Kidney epithelial cell (primary cell): ENCODE results near the gene TTLL7. TPM values are rescaled to one million over a fixed set of nuclear protein-coding genes. Genes with fewer than 3 reads are reported as not detected.

Source experiments
- DNase-seq: peaks from one replicate; pipeline ENCODE4 v3.0.0-alpha.2; 2010; ENCODE audit warnings: low read depth
- H3K27me3 ChIP-seq: 2 replicates; pipeline ENCODE4 v1.6.0; 2011; ENCODE audit warnings: low read length; ENCODE audit not compliant: control insufficient read depth, insufficient read depth
- H3K36me3 ChIP-seq: 2 replicates; pipeline ENCODE4 v1.5.1; 2011; ENCODE audit warnings: low read length; ENCODE audit not compliant: control insufficient read depth, insufficient read depth
- H3K4me3 ChIP-seq: 2 replicates; pipeline ENCODE4 v1.5.1; 2011; ENCODE audit warnings: low read depth, mild to moderate bottlenecking, control low read depth, low read length
- CTCF ChIP-seq: IDR thresholded peaks from 2 replicates; pipeline ENCODE4 v1.5.1; 2011; ENCODE audit warnings: mild to moderate bottlenecking, moderate library complexity, low read length, control low read depth, inconsistent platforms; ENCODE audit not compliant: insufficient read depth, poor library complexity, severe bottlenecking
- total RNA-seq: library from RNA; depleted of rRNA; stranded (reverse); fragments of >200 nt; gene quantifications from 2 replicates; pipeline ENCODE4 v1.2.3, GENCODE V29; 2015

The TTLL7 gene
- total RNA-seq, 1 donor from 2014 or later: 4.4 TPM

- DNase-seq: no peak
- no peak overlapping the region for H3K4me3 ChIP-seq
- H3K36me3 ChIP-seq: no peaks in the 10 kb centered on the region
- no peak for TF ChIP-seq CTCF
- no peaks in the 10 kb centered on the region for H3K27me3 ChIP-seq
Observed at GRCh38 chr1:83827741-83828140, 171.2 kb downstream of the TTLL7 start.

DNA sequence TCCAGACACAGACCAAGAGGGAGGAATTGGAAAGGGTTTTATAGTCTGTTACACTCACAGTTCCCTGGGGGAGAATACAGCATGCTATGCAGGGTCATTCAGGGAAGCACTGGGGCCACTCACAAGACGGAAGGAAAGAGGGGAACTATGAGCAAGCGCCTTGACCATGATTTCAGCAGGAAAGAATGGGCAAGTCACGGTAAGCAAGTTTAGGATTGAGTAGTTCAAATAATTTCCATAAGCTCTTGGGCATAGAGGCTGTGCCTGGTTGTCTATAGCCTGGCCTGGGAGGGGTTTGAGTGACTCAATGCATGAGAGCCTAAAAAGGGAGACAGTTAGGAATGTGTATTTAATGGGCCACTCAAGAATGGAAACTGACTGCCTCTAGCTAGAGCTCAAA is 176.7 kb downstream of the TTLL7 start:
- H3K36me3 ChIP-seq: no peaks in the 10 kb centered on the region
- TF ChIP-seq CTCF: no peak
- no peak overlapping the region for H3K4me3 ChIP-seq
- no peak for DNase-seq
- H3K27me3 ChIP-seq: no peaks in the 10 kb centered on the region

DNA sequence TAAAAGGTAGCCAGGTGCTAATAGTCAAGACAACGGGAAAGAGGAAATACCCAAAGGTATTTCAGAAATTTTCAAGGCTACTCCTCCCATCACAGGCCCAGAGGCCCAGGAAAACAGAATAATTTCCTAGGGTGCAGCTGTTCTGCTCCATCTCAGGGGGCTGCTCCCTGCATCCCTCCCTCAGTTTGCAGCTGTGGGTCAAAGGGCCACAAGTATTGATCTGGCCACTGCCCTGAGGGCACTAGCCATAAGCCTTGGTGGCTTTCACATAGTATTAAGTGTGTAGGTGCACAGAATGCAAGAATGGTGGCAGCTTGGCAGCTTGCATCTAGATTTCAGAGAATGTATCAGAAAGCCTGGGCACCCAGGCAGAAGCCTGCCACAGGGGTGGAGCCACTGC is 179.5 kb downstream of the TTLL7 start:
- no peaks in the 10 kb centered on the region for H3K27me3 ChIP-seq
- H3K36me3 ChIP-seq: no peaks in the 10 kb centered on the region
- no peak for DNase-seq
- H3K4me3 ChIP-seq: no peak overlapping the region
- no peak for TF ChIP-seq CTCF

DNA sequence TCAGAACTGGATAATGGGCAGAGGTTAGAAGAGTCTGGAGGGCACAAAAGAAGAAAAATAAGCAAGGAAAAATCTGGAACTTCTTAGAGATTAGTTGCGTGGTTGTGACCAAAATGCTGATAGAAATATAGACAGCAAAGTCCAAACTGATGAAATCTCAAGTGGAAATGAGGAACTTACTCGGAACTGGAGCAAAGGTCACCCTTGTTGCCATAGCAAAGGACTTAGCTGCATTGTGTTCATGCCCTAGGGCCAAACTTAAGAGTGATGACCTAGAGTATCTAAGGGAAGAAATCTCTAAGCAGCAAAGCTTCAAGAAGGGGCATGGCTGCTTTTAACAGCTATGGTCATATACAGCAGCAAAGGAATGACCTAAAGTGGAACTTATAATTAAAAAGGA is 180.0 kb downstream of the TTLL7 start:
- H3K4me3 ChIP-seq: no peak overlapping the region
- no peaks in the 10 kb centered on the region for H3K27me3 ChIP-seq
- no peak for DNase-seq
- no peaks in the 10 kb centered on the region for H3K36me3 ChIP-seq
- TF ChIP-seq CTCF: no peak

- no peaks in the 10 kb centered on the region for H3K36me3 ChIP-seq
- DNase-seq: no peak
- TF ChIP-seq CTCF: no peak
- no peak overlapping the region for H3K4me3 ChIP-seq
- no peaks in the 10 kb centered on the region for H3K27me3 ChIP-seq
Observed at GRCh38 chr1:83816836-83817235, 182.1 kb downstream of the TTLL7 start.

DNA sequence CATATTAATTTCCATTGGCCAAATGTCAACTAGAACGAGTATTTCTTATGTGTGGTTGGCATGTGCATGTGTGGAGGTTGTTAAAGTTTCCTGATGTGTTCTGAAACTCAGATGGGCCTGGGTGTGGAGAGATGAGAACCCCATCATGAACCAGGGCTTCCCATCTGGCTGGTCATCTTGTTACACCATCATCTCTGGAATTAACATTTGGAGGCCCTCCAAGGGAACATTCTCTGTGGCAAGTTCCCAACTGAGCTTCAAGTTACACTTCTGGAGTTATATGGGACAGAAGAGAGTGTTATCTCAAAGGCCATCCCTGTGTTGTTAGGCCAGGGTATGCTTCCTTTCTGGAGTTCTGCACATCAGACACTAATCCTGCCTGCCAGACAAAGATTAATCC is 183.6 kb downstream of the TTLL7 start:
- H3K4me3 ChIP-seq: no peak overlapping the region

More for the DNA sequence above, 183.6 kb downstream of the TTLL7 start:
- H3K27me3 ChIP-seq: no peaks in the 10 kb centered on the region
- no peak for TF ChIP-seq CTCF
- no peak for DNase-seq
- H3K36me3 ChIP-seq: no peaks in the 10 kb centered on the region
